ENCODE results near the gene SLC6A6.
A peak's percentile ranks its signal among the peaks of the same experiment; 100 is the strongest.
"Not testable (repeated sequence)": the region's sequence is repeated elsewhere in the genome, so short reads cannot be mapped to it uniquely, and the experiment has no call there.

SLC6A6 gene

DNA sequence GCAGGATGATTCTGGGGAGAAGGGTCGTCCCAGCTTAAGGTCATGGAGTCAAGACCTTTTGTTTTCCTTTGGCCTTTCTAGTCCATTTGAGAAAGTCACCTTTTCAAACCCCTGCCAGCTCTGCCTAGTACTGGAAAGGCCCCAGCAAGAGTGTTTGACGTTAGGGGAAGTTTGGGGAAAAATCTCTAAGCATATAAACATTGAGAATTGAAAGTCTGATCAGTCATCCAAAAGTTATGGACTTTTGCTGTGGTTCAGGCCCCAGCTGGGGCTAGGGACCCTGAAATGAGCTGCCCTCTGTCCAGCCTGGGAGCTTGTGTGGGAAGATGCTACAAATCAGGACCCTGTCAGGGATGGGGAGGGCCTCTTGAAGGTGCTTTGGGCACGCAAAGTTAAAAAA lies 21.6 kb downstream of the SLC6A6 start:
- no peak for DNase-seq

- DNase-seq: no peak
Observed at GRCh38 chr3:14424711-14425580, 22.5 kb downstream of the SLC6A6 start.

GRCh38 chr3:14425581-14426304 lies 23.3 kb downstream of the SLC6A6 start:
- no peak for DNase-seq

DNA sequence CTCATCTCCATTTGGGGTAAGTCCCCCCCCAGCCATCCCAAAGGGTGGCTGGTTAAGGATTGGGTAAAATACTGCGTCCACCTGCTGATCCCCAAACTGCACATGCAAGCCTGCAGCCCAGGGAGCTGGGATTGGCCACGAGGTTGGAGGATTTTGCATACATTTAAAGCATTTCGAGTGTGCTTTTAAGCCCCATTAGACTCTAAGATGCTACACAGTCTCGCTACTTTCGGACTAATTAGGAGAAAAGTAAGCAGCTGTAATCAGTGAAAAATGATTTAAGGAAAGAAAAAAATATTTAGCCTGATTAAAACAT lies 23.9 kb downstream of the SLC6A6 start:
- DNase-seq: no peak

DNA sequence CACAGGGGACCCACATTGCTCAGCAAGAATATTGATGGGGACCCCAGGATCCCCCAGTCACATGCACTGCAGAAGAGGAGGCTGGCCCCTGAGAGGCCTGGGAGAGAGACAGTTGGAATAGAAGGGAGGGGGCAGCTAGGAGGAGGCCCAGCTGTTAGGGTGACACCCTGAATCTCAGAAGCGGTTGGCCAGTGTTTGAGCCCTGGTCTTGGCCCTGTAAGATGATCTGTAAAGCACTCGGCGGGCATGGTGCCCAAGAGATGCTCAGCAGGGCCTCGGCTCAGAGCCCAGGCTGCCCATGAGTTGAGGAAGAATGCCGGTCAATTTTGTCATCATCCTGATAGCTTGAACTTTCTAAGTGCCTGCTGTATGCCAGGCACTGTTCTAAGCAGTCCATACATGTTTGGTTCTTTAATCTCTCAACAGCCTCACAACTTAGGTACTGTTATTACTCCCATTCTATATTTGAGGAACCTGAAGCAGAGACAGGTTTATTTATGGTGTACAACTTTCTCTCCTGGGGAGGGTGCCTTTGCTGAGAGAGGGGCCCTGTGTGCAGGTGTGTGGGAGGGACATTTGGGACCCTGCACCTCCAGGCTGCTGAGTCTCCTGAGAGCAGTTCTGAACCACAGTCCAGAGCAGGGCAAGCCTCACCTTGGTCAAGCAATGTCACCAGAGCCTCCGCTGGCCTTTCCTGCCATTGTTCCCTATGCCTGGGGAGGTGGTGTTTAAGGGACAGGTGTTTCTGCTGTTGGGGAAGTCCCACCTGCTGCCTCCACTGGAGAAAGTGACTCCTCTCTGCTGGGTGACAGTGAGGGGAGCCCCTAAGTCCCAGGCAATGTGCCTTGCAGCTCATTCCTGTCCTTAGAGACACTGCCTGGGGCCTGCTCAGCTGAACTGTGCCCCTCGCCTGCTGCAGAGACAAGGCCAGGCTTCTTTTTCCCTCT lies 26.0 kb downstream of the SLC6A6 start:
- no peak for DNase-seq

DNA sequence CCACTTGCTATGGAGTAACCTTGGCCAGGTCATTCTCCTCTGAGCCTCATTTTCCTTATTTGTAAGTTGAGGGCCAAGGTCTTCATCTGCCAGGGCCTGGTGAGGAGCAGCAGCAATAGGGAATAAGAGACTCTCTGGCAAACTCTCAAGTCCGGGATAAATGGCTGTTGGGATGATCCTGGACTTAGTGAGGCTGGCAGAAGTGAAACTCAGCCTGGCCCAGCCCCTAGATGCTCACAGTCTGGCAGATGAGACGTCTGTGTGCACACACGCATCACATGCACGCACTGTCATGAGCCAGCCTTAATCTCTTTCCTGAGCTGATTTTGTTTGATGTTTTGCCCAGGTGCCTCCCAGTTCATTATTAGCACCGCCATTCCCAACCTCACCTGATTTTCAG lies 26.8 kb downstream of the SLC6A6 start:
- no peak for DNase-seq

GRCh38 chr3:14429640-14430039 lies 27.2 kb downstream of the SLC6A6 start:
- no peak for DNase-seq

- no peak for DNase-seq
Observed at GRCh38 chr3:14430053-14430452, 27.6 kb downstream of the SLC6A6 start.

DNA sequence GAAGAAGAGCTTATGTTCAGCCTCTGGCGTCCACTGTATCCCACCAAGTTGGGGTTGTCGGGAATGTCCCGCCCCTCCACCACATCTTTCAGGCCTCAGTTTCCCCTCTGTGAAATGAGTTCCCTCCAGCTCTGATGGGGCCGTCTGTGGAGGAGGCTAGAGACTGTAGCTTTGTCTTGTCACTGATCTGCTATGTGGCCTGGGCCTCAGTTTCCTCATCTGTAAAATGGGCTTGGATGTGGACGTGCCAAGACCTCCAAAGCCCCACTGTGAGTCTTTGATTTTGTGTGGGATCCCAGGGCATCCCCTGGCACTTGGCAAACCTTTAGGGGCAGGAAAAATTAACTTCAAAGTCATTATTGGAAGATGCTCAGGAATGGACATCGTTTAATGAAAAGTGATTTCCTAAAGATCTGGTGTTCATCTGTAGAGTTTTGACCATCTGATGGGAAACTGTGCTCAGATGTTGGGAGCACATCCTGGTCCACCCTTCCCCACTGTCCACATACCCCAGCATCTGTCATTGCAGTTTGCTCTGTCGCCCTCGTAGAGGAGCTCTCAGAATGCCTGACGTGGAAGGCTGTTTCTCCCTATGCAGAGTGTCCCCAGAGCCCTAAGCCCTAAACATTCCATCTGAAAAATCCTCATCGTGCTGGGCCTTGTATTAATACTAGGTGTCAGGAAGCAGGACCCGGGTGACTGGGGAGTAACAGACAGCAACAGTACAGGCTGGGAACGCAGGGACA lies 28.5 kb downstream of the SLC6A6 start:
- no peak for DNase-seq

GRCh38 chr3:14431452-14431916 lies 29.1 kb downstream of the SLC6A6 start:
- no peak for DNase-seq

GRCh38 chr3:14431917-14432834 lies 29.8 kb downstream of the SLC6A6 start:
- DNase-seq: peak; percentile 47 to 89 (median 76)

DNA sequence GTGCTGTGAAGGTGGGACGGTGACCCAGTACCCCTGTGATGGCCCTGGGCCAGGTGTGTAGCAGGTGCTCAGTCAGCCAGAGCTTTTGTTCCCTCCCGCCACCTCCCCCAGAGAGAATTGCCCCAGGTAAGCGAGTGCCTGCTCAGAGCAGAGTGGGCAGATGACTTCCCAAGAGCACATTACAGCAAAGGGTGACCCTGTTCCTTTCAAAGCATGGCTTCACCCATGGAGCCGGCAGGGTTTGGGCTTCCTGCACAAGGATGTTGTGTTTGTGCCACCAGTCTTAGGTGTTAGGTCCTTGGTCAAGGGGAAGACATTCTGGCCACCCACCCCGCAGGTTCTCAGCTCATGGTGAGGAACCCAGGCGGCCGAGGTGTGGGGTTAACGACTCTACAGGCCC lies 30.7 kb downstream of the SLC6A6 start:
- no peak for DNase-seq

DNA sequence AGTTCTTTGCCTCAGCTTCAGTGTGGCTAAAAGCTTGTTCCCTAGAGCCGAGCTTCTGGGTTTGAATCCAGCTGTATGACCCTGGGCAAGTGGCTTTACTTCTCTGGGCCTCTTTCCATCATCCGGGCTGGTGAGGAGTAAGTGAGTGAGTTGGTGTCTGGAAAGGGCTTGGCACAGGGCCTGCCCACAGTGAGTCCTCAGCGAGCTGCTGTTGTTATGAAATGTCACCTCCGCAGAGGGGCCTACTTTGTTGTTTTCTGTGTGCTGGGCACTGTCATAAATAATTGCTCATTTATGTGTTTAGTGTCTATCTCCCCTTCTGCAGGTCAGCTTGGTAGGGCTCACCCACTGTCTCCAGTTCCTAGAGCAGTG lies 31.7 kb downstream of the SLC6A6 start:
- DNase-seq: no peak

DNA sequence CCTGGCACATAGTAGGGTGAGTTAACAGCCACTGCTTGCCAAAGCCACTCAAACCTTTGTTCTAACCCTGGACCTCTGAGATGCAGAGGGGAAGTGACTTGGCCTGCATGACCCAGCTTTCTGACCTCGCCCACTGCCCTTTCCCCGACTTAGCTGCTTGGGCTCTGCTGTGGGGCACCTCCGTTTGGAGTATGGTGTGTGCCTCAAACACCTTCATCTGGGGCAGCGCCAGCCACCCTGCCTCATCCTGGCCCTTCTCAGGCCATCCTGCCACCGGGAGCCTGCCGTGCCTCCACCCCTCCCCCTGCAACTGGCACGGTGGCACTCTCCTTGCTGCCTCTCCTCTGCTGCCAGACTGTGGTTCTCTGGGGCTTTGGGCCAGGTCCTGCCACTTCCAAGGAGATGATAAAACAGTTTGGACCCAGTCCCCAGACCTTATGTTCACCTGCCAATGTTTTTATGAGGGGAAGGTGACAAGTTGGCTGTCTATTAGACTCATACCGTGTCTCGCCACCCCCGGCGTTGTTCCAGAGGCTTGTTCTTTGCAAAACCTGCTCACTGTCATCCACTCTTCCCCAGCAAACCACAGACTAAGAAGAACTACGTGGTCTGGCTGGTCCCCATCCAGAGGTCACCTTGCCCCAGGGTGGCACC lies 32.2 kb downstream of the SLC6A6 start:
- no peak for DNase-seq

DNA sequence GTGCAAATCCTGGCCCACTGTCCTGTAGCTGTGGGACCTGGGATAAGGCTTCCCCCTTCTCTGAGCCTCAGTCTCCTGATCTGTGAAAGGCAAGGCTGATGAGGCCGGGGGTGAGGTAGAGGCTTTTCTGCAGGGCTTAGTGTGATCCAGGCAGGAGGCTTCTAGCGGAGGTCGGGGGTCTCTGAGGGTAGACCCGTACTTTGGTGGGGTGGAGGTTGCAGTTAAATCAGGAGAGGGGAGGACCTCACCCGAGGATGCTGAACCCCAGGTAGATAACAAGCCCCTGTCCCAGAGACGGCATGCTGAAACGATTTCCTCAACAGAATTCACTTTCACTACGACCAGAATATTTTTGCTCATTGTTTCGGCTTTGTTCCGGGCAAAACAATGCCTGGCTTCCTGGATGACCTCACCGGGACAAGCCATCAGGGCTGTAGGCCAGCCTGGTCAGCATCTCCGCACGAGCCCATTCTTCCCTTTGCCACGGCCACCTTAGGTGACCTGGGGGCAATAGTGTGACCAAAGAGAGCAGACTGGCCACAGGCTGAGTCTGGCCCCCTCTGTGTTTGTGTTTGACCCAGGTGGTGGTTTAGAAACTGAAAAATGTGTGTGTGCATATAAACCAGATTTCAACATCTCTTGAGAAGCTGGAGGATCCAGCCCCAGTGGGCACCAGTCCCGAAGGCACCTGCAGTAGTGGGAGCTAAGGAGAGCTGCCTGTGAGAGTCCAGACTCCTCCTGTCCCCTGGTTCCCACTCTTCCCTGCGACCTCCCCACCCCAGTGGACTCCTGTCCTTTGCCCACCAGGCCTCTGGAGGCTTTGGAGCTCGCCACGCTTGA lies 33.0 kb downstream of the SLC6A6 start:
- no peak for DNase-seq

- DNase-seq: no peak
Observed at GRCh38 chr3:14436954-14437281, 34.5 kb downstream of the SLC6A6 start.

DNA sequence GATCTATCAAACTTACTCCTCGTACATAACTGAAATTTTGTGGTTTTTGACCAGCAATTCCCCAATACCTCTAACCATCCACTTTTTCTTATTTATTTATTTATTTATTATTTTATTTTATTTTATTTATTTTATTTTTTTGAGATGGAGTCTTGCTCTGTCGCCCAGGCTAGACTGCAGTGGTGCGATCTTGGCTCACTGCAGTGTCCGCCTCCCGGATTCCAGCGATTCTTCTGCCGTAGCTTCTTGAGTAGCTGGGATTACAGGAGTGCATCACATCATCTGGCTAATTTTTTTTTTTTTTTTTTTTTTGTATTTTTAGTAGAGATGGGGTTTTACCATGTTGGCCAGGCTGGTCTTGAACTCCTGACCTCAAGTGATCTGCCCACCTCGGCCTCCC lies 35.3 kb downstream of the SLC6A6 start:
- DNase-seq: not testable (repeated sequence)

DNA sequence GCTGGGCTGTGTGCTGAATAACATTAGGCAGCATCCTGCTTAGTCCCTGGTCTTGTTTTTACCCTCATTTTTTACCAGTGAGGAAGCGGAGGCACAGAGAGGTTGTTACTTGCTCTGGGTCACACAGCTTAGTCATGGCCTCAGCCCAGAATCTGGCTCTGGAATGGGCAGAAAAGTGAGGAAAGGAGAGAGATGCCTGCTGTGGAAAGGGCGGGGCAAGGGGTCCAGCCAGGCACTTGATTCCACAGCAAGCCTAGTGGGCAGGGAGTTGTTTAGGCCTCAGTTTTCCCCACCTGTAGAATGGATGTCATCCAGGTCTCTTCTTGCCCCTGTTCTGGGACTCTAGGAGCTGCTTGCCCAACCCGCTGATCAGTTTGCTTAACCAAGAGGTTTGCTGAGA lies 35.9 kb downstream of the SLC6A6 start:
- DNase-seq: no peak

- DNase-seq: no peak
Observed at GRCh38 chr3:14438929-14439328, 36.5 kb downstream of the SLC6A6 start.
